ENCODE results near the gene CBX6. TPM values are rescaled to one million over a fixed set of nuclear protein-coding genes. Genes with fewer than 3 reads are reported as not detected.

CBX6 gene
- total RNA-seq, 1 experiment from 2014 or later: 136 TPM

- no peaks in the 10 kb centered on the region for H4K20me1 ChIP-seq (ENCODE audit: insufficient read depth)
- ChIA-PET POLR2A (ENCODE audit: unreplicated experiment) (no interaction called here), CTCF (interaction anchor here (0.6 kb wide), 1 partner anchor 20 kb away, joined by 6 read pairs; no protein-coding TSS in a partner anchor)
- no peak for DNase-seq
- no peak overlapping the region for H3K4me2 ChIP-seq
- no peaks in the 10 kb centered on the region for H3K36me3 ChIP-seq (ENCODE audit: low read depth)
- no TSS peak for BruUV-seq (replicated peaks)
- intact Hi-C loops (cut with micrococcal nuclease; ENCODE audit: unreplicated experiment): no loop called here
- H3K9me2 ChIP-seq (ENCODE audit: insufficient read depth): no peaks in the 10 kb centered on the region
- no peaks in the 10 kb centered on the region for H3K9me3 ChIP-seq (ENCODE audit: insufficient read depth, low read depth)
- H3K79me2 ChIP-seq (ENCODE audit: low read depth): no peaks in the 10 kb centered on the region
- no peak overlapping the region for H2AFZ ChIP-seq
- no peak overlapping the region for H3K4me3 ChIP-seq
- no peak overlapping the region for H3K27ac ChIP-seq
- no peaks in the 10 kb centered on the region for H3K27me3 ChIP-seq (ENCODE audit: insufficient read depth, low read depth)
- TF ChIP-seq CTCF (conservative IDR thresholded peaks at IDR 0.05) (no peak), EZH2 (IDR thresholded peaks at IDR 0.05; ENCODE audit: low read depth) (no peak)
- H3F3A ChIP-seq (ENCODE audit: insufficient read depth, low read depth): peaks cover 11% of the 10 kb centered on the region; the same call in 1 of the 2 replicates
- H3K4me1 ChIP-seq (replicated peaks; ENCODE audit: insufficient read depth): peaks cover 24% of the 10 kb centered on the region
These were observed 37.0 kb downstream of the CBX6 start for GRCh38 chr22:38834991-38835390.

GRCh38 chr22:38834215-38834953, 37.6 kb downstream of the CBX6 start:
- no peak for DNase-seq
- H3K9me3 ChIP-seq (ENCODE audit: insufficient read depth, low read depth): no peaks in the 10 kb centered on the region
- ChIA-PET CTCF (interaction anchor here (0.6 kb wide), 1 partner anchor 21 kb away, joined by 6 read pairs; no protein-coding TSS in a partner anchor), POLR2A (ENCODE audit: unreplicated experiment) (no interaction called here)
- no peak overlapping the region for H3K4me2 ChIP-seq
- H3K79me2 ChIP-seq (ENCODE audit: low read depth): no peaks in the 10 kb centered on the region
- TF ChIP-seq EZH2 (IDR thresholded peaks at IDR 0.05; ENCODE audit: low read depth) (no peak), CTCF (conservative IDR thresholded peaks at IDR 0.05) (no peak)
- no TSS peak for BruUV-seq (replicated peaks)
- no peak overlapping the region for H2AFZ ChIP-seq
- no peaks in the 10 kb centered on the region for H4K20me1 ChIP-seq (ENCODE audit: insufficient read depth)
- H3K27ac ChIP-seq: no peak overlapping the region
- H3K36me3 ChIP-seq (ENCODE audit: low read depth): no peaks in the 10 kb centered on the region
- no peaks in the 10 kb centered on the region for H3K27me3 ChIP-seq (ENCODE audit: insufficient read depth, low read depth)
- H3K4me1 ChIP-seq (replicated peaks; ENCODE audit: insufficient read depth): peaks cover 30% of the 10 kb centered on the region
- H3F3A ChIP-seq (ENCODE audit: insufficient read depth, low read depth): peaks cover 7% of the 10 kb centered on the region; the same call in 1 of the 2 replicates
- intact Hi-C loops (cut with micrococcal nuclease; ENCODE audit: unreplicated experiment): no loop called here
- no peak overlapping the region for H3K4me3 ChIP-seq
- no peaks in the 10 kb centered on the region for H3K9me2 ChIP-seq (ENCODE audit: insufficient read depth)

GRCh38 chr22:38833061-38833460, 39.0 kb downstream of the CBX6 start:
- Histone ChIP-seq H3K27me3 (ENCODE audit: insufficient read depth, low read depth) (no peaks in the 10 kb centered on the region), H3K4me1 (replicated peaks; ENCODE audit: insufficient read depth) (peaks cover 37% of the 10 kb centered on the region), H3F3A (ENCODE audit: insufficient read depth, low read depth) (peaks cover 10% of the 10 kb centered on the region; the same call in 1 of the 2 replicates), H3K9me3 (ENCODE audit: insufficient read depth, low read depth) (no peaks in the 10 kb centered on the region), H3K4me2 (no peak overlapping the region), H3K9me2 (ENCODE audit: insufficient read depth) (no peaks in the 10 kb centered on the region), H3K79me2 (ENCODE audit: low read depth) (no peaks in the 10 kb centered on the region), H3K27ac (no peak overlapping the region), H3K4me3 (no peak overlapping the region), H3K36me3 (ENCODE audit: low read depth) (no peaks in the 10 kb centered on the region), H4K20me1 (ENCODE audit: insufficient read depth) (no peaks in the 10 kb centered on the region), H2AFZ (no peak overlapping the region)
- no peak for DNase-seq
- TF ChIP-seq EZH2 (IDR thresholded peaks at IDR 0.05; ENCODE audit: low read depth) (no peak), CTCF (conservative IDR thresholded peaks at IDR 0.05) (no peak)
- no TSS peak for BruUV-seq (replicated peaks)
- CTCF ChIA-PET: no interaction called here
- intact Hi-C loops (cut with micrococcal nuclease; ENCODE audit: unreplicated experiment): no loop called here
- POLR2A ChIA-PET (ENCODE audit: unreplicated experiment): no interaction called here
